ENCODE data around the gene SMYD3.

DNA sequence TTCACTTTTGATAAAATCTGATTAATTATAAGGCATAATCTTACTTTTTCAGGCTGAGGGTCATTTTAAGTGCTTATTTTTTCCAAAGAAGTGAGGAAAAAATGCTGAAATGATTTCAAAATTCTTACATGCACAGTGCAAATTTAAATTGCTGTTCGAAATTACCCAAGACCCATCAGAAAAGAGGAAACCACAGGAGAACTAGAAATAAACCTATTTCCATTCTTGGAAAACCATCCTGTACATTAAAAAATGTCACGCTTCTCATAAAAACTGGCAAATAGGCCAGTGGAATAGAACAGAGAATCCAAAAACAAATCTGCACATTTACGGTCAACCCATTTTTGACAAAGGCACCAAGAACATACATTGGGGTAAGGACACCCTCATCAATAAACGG lies 414.9 kb downstream of the SMYD3 start:
- TF ChIP-seq CTCF (IDR thresholded peaks at IDR 0.05) = no peak
- TF ChIP-seq POLR2A (IDR thresholded peaks at IDR 0.05) = no peak

Measured in adrenal gland (tissue), 5 donors.